GM21367 (cell line): ENCODE measurements around the gene BRME1.
"Not testable (repeated sequence)": the region's sequence is repeated elsewhere in the genome, so short reads cannot be mapped to it uniquely, and the experiment has no call there.

Source experiments
- ATAC-seq: cut with Tn5 transposase; IDR thresholded peaks from one replicate; pipeline ENCODE4 v1.9.1; 2021; ENCODE audit not compliant: unreplicated experiment

Gene BRME1

GRCh38 chr19:13868663-13869062, 37.3 kb downstream of the BRME1 start:
- ATAC-seq = no peak

- ATAC-seq = no peak
These were observed 39.4 kb downstream of the BRME1 start for GRCh38 chr19:13866463-13867046.

- no peak for ATAC-seq
These were observed 40.1 kb downstream of the BRME1 start for GRCh38 chr19:13865571-13866462.

GRCh38 chr19:13864667-13865570, 41.0 kb downstream of the BRME1 start:
- no peak for ATAC-seq

GRCh38 chr19:13864046-13864666, 41.8 kb downstream of the BRME1 start:
- ATAC-seq = no peak

GRCh38 chr19:13861714-13862531, 44.0 kb downstream of the BRME1 start:
- peak; percentile 56 for ATAC-seq

GRCh38 chr19:13861392-13861713, 44.6 kb downstream of the BRME1 start:
- peak; percentile 10 for ATAC-seq

GRCh38 chr19:13860679-13861391, 45.1 kb downstream of the BRME1 start:
- no peak for ATAC-seq

GRCh38 chr19:13859361-13859880, 46.5 kb downstream of the BRME1 start:
- ATAC-seq = no peak

- ATAC-seq = no peak
These were observed 49.4 kb downstream of the BRME1 start for GRCh38 chr19:13856497-13856896.

- ATAC-seq = not testable (repeated sequence)
These were observed 53.7 kb downstream of the BRME1 start for GRCh38 chr19:13852171-13852707.

GRCh38 chr19:13851734-13852114, 54.2 kb downstream of the BRME1 start:
- not testable (repeated sequence) for ATAC-seq

- ATAC-seq = no peak
These were observed 54.8 kb downstream of the BRME1 start for GRCh38 chr19:13850910-13851733.

GRCh38 chr19:13849991-13850909, 55.7 kb downstream of the BRME1 start:
- ATAC-seq = no peak

- ATAC-seq = no peak
These were observed 56.9 kb downstream of the BRME1 start for GRCh38 chr19:13848798-13849676.

GRCh38 chr19:13848340-13848677, 57.6 kb downstream of the BRME1 start:
- no peak for ATAC-seq
